ENCODE results near the gene CAP2.
A peak's percentile ranks its signal among the peaks of the same experiment; 100 is the strongest.
"Not testable (repeated sequence)": the region's sequence is repeated elsewhere in the genome, so short reads cannot be mapped to it uniquely, and the experiment has no call there.

Gene CAP2

DNA sequence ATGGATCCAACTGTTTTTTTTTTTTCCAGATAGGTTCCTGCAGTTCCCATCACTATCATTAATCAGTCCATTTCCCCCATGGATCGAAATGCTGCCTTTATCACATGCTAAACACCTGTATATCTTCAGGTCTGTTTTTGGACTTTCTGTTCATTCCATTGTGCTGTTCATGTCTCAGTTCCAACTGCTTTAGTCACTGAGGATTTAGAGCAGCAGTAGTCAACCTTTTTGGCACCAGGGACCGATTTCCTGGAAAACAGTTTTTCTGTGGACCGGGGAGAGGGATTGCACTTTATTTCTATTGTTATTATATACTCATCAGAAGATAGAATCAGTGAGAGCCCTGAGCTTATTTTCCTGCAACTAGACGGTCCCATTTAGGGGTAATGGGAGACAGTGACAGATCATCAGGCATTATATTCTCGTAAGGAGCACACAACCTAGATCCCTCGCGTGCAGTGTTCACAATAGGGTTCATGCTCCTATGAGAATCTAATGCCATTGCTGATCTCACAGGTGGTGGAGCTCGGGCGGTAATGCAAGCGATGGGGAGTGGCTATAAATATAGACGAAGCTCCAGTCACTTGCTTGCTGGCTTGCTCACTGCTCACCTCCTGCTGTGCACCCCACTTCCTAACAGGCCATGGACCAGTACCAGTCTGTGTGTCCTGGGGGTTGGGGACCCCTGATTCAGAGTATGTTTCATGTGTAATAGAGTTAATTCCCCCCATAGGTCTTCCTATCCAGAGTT is 46.0 kb downstream of the CAP2 start:
- Mint-ChIP-seq H3K4me1 (no peaks in the 10 kb centered on the region), H3K27ac (no peak overlapping the region), H3K4me3 (no peak overlapping the region), H3K36me3 (no peaks in the 10 kb centered on the region), H3K27me3 (no peaks in the 10 kb centered on the region), H3K9me3 (no peaks in the 10 kb centered on the region)
- ATAC-seq (replicated peaks) (no peak), DNase-seq (no peak)

DNA sequence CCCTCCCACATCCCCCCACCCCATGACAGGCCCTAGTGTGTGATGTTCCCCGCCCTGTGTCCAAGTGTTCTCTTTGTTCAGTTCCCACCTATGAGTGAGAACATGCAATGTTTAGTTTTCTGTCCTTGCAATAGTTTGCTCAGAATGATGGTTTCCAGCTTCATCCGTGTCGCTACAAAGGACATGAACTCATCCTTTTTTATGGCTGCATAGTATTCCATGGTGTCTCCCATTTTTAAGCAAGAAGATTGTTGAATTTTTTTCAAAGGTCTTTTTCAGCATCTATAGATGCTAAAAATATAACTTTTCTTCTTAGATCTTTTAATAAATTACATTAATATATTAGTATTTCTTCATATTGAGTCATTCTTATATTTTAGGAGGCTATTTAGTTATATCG is 47.4 kb downstream of the CAP2 start:
- H3K4me1 Mint-ChIP-seq; H3K27ac Mint-ChIP-seq; H3K9me3 Mint-ChIP-seq; ATAC-seq (replicated peaks); H3K4me3 Mint-ChIP-seq; H3K36me3 Mint-ChIP-seq; H3K27me3 Mint-ChIP-seq; DNase-seq: not testable (repeated sequence)

DNA sequence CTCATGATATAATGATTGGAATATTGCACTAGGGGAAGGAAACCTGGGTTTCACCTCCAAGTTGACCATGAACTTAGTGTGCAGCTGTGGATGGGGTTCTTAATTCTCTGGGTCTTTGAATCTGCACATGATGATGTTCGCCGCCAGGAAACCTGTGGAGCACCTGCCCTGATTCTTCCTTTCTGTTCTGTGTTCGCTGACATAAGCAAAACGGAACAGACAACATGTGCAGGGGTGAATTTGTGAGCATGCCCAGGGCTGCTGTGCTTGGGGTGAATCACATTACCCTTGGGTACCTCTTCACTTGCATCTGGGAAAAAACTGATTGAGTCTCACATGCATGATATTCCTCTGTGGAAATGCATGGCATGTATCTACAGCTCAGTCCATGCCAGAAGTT is 48.8 kb downstream of the CAP2 start:
- no peak overlapping the region for H3K4me3 Mint-ChIP-seq
- H3K9me3 Mint-ChIP-seq, result no peaks in the 10 kb centered on the region
- no peak for DNase-seq
- H3K27me3 Mint-ChIP-seq, result no peaks in the 10 kb centered on the region
- ATAC-seq (replicated peaks), result no peak
- H3K4me1 Mint-ChIP-seq, result peaks cover 6 to 10% of the 10 kb centered on the region in 2 donors
- no peak overlapping the region for H3K27ac Mint-ChIP-seq
- H3K36me3 Mint-ChIP-seq, result no peaks in the 10 kb centered on the region

GRCh38 chr6:17446713-17447112 is 53.3 kb downstream of the CAP2 start:
- no peak overlapping the region for H3K27ac Mint-ChIP-seq
- ATAC-seq (replicated peaks) (peak; percentile 33 to 46), DNase-seq (no peak)
- H3K4me3 Mint-ChIP-seq, result no peak overlapping the region
- peaks cover 8 to 16% of the 10 kb centered on the region in 2 donors for H3K4me1 Mint-ChIP-seq
- no peaks in the 10 kb centered on the region for H3K9me3 Mint-ChIP-seq
- H3K36me3 Mint-ChIP-seq, result no peaks in the 10 kb centered on the region
- H3K27me3 Mint-ChIP-seq, result no peaks in the 10 kb centered on the region

DNA sequence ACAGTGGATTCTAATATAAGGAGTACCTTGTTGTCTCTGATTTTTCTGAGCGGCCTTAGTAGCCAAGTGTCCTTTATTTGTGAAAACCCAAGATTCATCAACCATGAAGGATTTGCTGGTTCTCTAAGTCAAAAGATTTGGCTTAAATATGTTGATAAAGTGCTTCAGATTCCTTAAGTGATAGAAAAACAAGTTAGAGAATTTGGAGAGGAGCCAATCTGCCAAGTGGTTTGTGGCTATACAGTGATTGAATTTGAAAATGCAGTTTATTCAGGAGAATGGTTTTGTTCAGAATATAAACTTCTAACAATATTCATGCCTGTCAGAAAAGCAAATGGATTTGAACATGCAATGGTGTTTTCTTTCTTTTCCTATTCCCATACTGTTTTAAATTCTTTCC is 54.8 kb downstream of the CAP2 start:
- Mint-ChIP-seq H3K27me3 (no peaks in the 10 kb centered on the region), H3K27ac (no peak overlapping the region), H3K36me3 (no peaks in the 10 kb centered on the region), H3K4me1 (peaks cover 8 to 16% of the 10 kb centered on the region in 2 donors), H3K4me3 (no peak overlapping the region), H3K9me3 (no peaks in the 10 kb centered on the region)
- ATAC-seq (replicated peaks) (no peak), DNase-seq (no peak)

GRCh38 chr6:17450397-17450796 is 57.0 kb downstream of the CAP2 start:
- Mint-ChIP-seq H3K27ac (no peak overlapping the region), H3K36me3 (no peaks in the 10 kb centered on the region), H3K4me1 (peaks cover 8 to 16% of the 10 kb centered on the region in 2 donors), H3K9me3 (no peaks in the 10 kb centered on the region), H3K27me3 (no peaks in the 10 kb centered on the region), H3K4me3 (no peak overlapping the region)
- DNase-seq (no peak), ATAC-seq (replicated peaks) (no peak)

- Mint-ChIP-seq H3K4me3 (no peak overlapping the region), H3K27ac (no peak overlapping the region), H3K36me3 (no peaks in the 10 kb centered on the region), H3K9me3 (no peaks in the 10 kb centered on the region), H3K4me1 (peaks cover 8 to 16% of the 10 kb centered on the region in 2 donors), H3K27me3 (no peaks in the 10 kb centered on the region)
- no peak for ATAC-seq (replicated peaks)
- DNase-seq, result no peak
These were observed 57.4 kb downstream of the CAP2 start for GRCh38 chr6:17450832-17451231.

DNA sequence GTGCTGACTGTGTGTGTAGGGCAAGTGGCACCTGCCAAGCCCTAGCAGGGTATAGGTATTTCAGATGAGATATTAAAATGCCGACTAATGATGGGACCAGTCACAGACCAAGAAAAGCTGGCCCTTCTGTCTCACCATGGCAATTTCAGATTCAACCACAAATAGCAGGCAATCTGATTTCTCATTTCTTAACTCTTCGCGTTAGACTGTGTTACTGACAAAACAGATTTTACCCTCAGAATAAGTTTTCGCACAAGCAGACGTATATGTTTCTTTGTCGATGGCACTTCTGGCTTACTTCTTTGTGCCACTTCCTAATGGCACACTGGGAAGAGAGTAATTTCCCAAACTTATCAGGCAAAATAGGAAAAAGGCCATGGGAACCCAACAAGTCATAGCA is 58.7 kb downstream of the CAP2 start:
- Mint-ChIP-seq H3K27ac (no peak overlapping the region), H3K36me3 (no peaks in the 10 kb centered on the region), H3K27me3 (no peaks in the 10 kb centered on the region), H3K4me1 (peaks cover 2 to 7% of the 10 kb centered on the region in 2 donors), H3K9me3 (no peaks in the 10 kb centered on the region), H3K4me3 (no peak overlapping the region)
- ATAC-seq (replicated peaks) (no peak), DNase-seq (no peak)

- Mint-ChIP-seq H3K36me3 (no peaks in the 10 kb centered on the region), H3K27me3 (no peaks in the 10 kb centered on the region), H3K4me3 (no peak overlapping the region), H3K9me3 (no peaks in the 10 kb centered on the region), H3K4me1 (peaks cover 0 to 2% of the 10 kb centered on the region in 2 donors), H3K27ac (no peak overlapping the region)
- ATAC-seq (replicated peaks) (no peak), DNase-seq (no peak)
These were observed 61.1 kb downstream of the CAP2 start for GRCh38 chr6:17454316-17455005.

DNA sequence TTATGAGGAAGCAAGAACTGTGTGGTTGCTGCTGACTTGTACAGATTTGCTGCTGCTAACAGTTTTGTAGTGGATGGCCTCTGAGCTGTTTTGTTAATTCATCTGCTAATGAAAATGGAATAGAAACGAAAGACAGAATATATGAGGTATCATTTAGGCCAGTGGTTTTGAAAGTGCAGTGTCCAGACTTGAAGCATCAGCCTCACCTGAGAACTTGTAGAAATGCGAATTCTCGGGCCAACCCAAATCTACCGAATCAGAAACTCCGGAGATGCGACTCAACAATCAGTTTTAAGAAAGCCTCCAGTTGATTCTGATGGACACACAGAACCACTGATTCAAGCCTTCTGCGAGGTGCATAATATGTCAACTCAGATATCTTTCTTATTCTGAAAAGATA is 62.5 kb downstream of the CAP2 start:
- H3K4me1 Mint-ChIP-seq, result peaks cover 0 to under 1% of the 10 kb centered on the region in 2 donors
- DNase-seq (no peak), ATAC-seq (replicated peaks) (no peak)
- no peaks in the 10 kb centered on the region for H3K9me3 Mint-ChIP-seq
- H3K27ac Mint-ChIP-seq, result no peak overlapping the region
- no peaks in the 10 kb centered on the region for H3K27me3 Mint-ChIP-seq
- H3K36me3 Mint-ChIP-seq, result no peaks in the 10 kb centered on the region
- H3K4me3 Mint-ChIP-seq, result no peak overlapping the region

GRCh38 chr6:17456711-17457110 is 63.3 kb downstream of the CAP2 start:
- ATAC-seq (replicated peaks) (no peak), DNase-seq (no peak)
- H3K36me3 Mint-ChIP-seq, result no peaks in the 10 kb centered on the region
- no peaks in the 10 kb centered on the region for H3K9me3 Mint-ChIP-seq
- H3K27me3 Mint-ChIP-seq, result no peaks in the 10 kb centered on the region
- no peak overlapping the region for H3K4me3 Mint-ChIP-seq
- H3K4me1 Mint-ChIP-seq, result no peaks in the 10 kb centered on the region
- no peak overlapping the region for H3K27ac Mint-ChIP-seq

GRCh38 chr6:17457405-17457804 is 64.0 kb downstream of the CAP2 start:
- Mint-ChIP-seq H3K27ac (no peak overlapping the region), H3K4me3 (no peak overlapping the region), H3K9me3 (no peaks in the 10 kb centered on the region), H3K27me3 (no peaks in the 10 kb centered on the region), H3K36me3 (no peaks in the 10 kb centered on the region), H3K4me1 (no peaks in the 10 kb centered on the region)
- DNase-seq (no peak), ATAC-seq (replicated peaks) (no peak)

DNA sequence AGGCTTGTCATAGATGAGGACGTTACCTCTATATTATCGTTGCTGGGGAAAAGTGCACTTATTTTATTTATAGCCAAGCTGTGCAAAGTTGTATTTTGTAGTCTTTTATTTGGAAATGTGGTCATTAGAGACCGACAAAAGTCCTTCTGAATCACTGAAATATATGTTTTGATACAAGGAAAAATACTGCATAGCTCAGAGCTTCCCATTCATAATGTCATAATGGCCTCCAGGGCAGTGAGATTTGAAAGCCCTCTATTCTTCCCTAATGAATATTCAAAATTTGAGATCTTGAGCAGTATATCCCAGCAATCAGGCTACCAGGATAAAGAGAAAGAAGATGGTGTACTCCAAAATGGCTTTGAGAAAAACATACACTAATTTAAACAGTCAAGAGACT is 64.6 kb downstream of the CAP2 start:
- Mint-ChIP-seq H3K4me1 (no peaks in the 10 kb centered on the region), H3K9me3 (no peaks in the 10 kb centered on the region), H3K27me3 (no peaks in the 10 kb centered on the region), H3K27ac (no peak overlapping the region), H3K36me3 (no peaks in the 10 kb centered on the region), H3K4me3 (no peak overlapping the region)
- DNase-seq (no peak), ATAC-seq (replicated peaks) (no peak)

- H3K9me3 Mint-ChIP-seq, result no peaks in the 10 kb centered on the region
- DNase-seq (no peak), ATAC-seq (replicated peaks) (no peak)
- H3K4me3 Mint-ChIP-seq, result no peak overlapping the region
- no peaks in the 10 kb centered on the region for H3K36me3 Mint-ChIP-seq
- H3K4me1 Mint-ChIP-seq, result no peaks in the 10 kb centered on the region
- no peaks in the 10 kb centered on the region for H3K27me3 Mint-ChIP-seq
- H3K27ac Mint-ChIP-seq, result no peak overlapping the region
These were observed 65.6 kb downstream of the CAP2 start for GRCh38 chr6:17458966-17459365.

- Mint-ChIP-seq H3K9me3 (no peaks in the 10 kb centered on the region), H3K27ac (no peak overlapping the region), H3K27me3 (no peaks in the 10 kb centered on the region), H3K4me1 (no peaks in the 10 kb centered on the region), H3K36me3 (no peaks in the 10 kb centered on the region), H3K4me3 (no peak overlapping the region)
- DNase-seq (no peak), ATAC-seq (replicated peaks) (no peak)
These were observed 67.5 kb downstream of the CAP2 start for GRCh38 chr6:17460862-17461261.

Data from stimulated activated naive B cell treated with anti-CD40 and anti-IgM and Interleukin-4, amounts not matched to agents 10 μg/mL and 1 μg/mL and 100 μg/mL, for 72 hours (primary cell).